CD4-positive, alpha-beta T cell (primary cell): ENCODE measurements around the gene FAM229A. TPM values are rescaled to one million over a fixed set of nuclear protein-coding genes. Genes with fewer than 3 reads are reported as not detected.

Experiments used
- ATAC-seq: fragments of 200-7000 bp; cut with Tn5 transposase; one replicate; pipeline ENCODE4 v1.10.0; 2022; ENCODE audit warnings: mild to moderate bottlenecking; ENCODE audit not compliant: poor library complexity
- CTCF ChIA-PET: fragments of 350-600 bp; sonication (Branson Sonifier 250); formaldehyde crosslinking; loops from one replicate; lab custom pipeline; 2021; ENCODE audit warnings: antibody characterized with exemption, inconsistent platforms; lab: Charles Lee
- POLR2A ChIA-PET: fragments of 350-600 bp; sonication (Branson Sonifier 250); formaldehyde crosslinking; loops from one replicate; lab custom pipeline; 2021; ENCODE audit warnings: antibody characterized with exemption, inconsistent platforms; lab: Charles Lee
- DNase-seq, 14 experiments: peaks; one replicate each; pipeline ENCODE4 v3.0.0-alpha.2; 2013 to 2020; ENCODE audit warnings: mixed read lengths in 2 of 14
- H3K27ac ChIP-seq, 2 donors: one replicate each; pipeline versions ENCODE4 v1.5.1 to v1.7.0; 2013; ENCODE audit warnings: low read length in 2 of 2, low read depth in 1 of 2, mild to moderate bottlenecking in 1 of 2
- H3K27me3 ChIP-seq, 2 experiments: 1 replicate in 1 of 2; 2 replicates in 1 of 2; pipeline versions ENCODE4 v1.6.1 to v1.7.0; 2013; ENCODE audit warnings: low read length in 2 of 2, control low read depth in 1 of 2, mild to moderate bottlenecking in 1 of 2, moderate library complexity in 1 of 2; ENCODE audit not compliant: insufficient read depth in 2 of 2, control insufficient read depth in 1 of 2
- H3K36me3 ChIP-seq: one replicate; pipeline ENCODE4 v1.6.1; 2013; ENCODE audit warnings: low read length, control low read depth; ENCODE audit not compliant: insufficient read depth
- H3K4me1 ChIP-seq: one replicate; pipeline ENCODE4 v1.6.1; 2013; ENCODE audit warnings: low read length, control low read depth; ENCODE audit not compliant: insufficient read depth
- H3K4me3 ChIP-seq: one replicate; pipeline ENCODE4 v1.5.1; 2013; ENCODE audit warnings: mild to moderate bottlenecking, low read length, moderate library complexity
- H3K9me3 ChIP-seq, 2 experiments: 1 replicate in 1 of 2; 2 replicates in 1 of 2; pipeline versions ENCODE4 v1.6.1 to v1.7.0; 2013; ENCODE audit warnings: low read length in 2 of 2, mild to moderate bottlenecking in 2 of 2, control low read depth in 1 of 2, moderate library complexity in 1 of 2; ENCODE audit not compliant: control insufficient read depth in 1 of 2, insufficient read depth in 1 of 2
- H3K27ac Mint-ChIP-seq: one replicate; pipeline ENCODE4 v1.8.0; 2020; ENCODE audit warnings: mixed read lengths
- H3K27me3 Mint-ChIP-seq: one replicate; pipeline ENCODE4 v1.8.0; 2021; ENCODE audit warnings: mixed read lengths
- H3K36me3 Mint-ChIP-seq: one replicate; pipeline ENCODE4 v1.8.0; 2021; ENCODE audit warnings: low read depth, mixed read lengths
- H3K4me1 Mint-ChIP-seq: one replicate; pipeline ENCODE4 v1.8.0; 2021; ENCODE audit warnings: low read depth, mixed read lengths
- H3K4me3 Mint-ChIP-seq: one replicate; pipeline ENCODE4 v1.8.0; 2020; ENCODE audit warnings: mild to moderate bottlenecking, mixed read lengths
- H3K9me3 Mint-ChIP-seq: one replicate; pipeline ENCODE4 v1.8.0; 2020; ENCODE audit warnings: mixed read lengths
- intact Hi-C, 2 experiments: fragments of 100-400 bp; cut with DNase I in 1 of 2; cut with micrococcal nuclease in 1 of 2; formaldehyde crosslinking; loops; one replicate each; pipeline versions ENCODE4 v1.15.1 to v1.9.0; 2023 to 2025; cut with DNase I, micrococcal nuclease
- total RNA-seq, 174 experiments: library from RNA in 2 of 174; stranded (reverse) in 2 of 174; gene quantifications; one replicate each; pipeline ENCODE4 v1.2.3 and lab custom pipeline; 2021 to 2026
- TF ChIP-seq, protein P1 (sequence below): fragments of 200-600 bp; IDR thresholded peaks from one replicate; pipeline ENCODE4 v1.8.0; 2022; ENCODE audit warnings: antibody characterized with exemption, mild to moderate bottlenecking

Gene FAM229A
- total RNA-seq, 2 experiments from 2014 or later, result 38.0 to 38.6 TPM

DNA sequence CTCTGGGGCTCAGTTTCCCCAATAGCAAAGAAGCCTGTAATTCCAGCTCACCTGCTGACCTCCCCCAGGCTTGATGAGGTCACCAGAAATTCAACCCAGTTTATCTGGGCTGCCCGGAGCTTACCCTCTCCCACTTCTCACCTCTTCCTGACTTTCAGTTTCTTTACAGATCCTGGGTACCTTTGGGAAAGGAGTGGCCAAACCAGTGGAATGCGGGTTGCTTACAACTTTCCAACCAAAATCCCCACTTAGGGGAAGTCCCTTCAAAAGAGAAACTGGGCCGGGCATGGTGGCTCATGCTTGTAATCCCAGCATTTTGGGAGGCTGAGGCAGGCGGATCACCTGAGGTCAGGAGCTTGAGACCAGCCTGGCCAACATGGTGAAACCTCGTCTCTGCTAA lies 20.3 kb downstream of the FAM229A start:
- H3K36me3 ChIP-seq, result no peaks in the 10 kb centered on the region
- POLR2A ChIA-PET, result interaction anchor here (2.2 kb wide), 1 partner anchor 52 kb away, joined by 5 read pairs; the partner anchor contains the start of gene BSDC1
- no peak overlapping the region for H3K4me3 ChIP-seq
- CTCF ChIA-PET, result interaction anchor here (1.0 kb wide), 1 partner anchor 9 kb away, joined by 3 read pairs; no protein-coding TSS in a partner anchor
- DNase-seq, result no peak
- no peak overlapping the region for H3K27ac Mint-ChIP-seq
- peaks cover 39% of the 10 kb centered on the region for H3K4me1 Mint-ChIP-seq
- ATAC-seq, result no peak
- H3K27me3 Mint-ChIP-seq, result no peaks in the 10 kb centered on the region
- H3K4me3 Mint-ChIP-seq, result no peak overlapping the region
- no peaks in the 10 kb centered on the region for H3K27me3 ChIP-seq
- no peaks in the 10 kb centered on the region for H3K9me3 ChIP-seq
- peaks cover 41% of the 10 kb centered on the region for H3K4me1 ChIP-seq
- TF ChIP-seq, protein P1, sequence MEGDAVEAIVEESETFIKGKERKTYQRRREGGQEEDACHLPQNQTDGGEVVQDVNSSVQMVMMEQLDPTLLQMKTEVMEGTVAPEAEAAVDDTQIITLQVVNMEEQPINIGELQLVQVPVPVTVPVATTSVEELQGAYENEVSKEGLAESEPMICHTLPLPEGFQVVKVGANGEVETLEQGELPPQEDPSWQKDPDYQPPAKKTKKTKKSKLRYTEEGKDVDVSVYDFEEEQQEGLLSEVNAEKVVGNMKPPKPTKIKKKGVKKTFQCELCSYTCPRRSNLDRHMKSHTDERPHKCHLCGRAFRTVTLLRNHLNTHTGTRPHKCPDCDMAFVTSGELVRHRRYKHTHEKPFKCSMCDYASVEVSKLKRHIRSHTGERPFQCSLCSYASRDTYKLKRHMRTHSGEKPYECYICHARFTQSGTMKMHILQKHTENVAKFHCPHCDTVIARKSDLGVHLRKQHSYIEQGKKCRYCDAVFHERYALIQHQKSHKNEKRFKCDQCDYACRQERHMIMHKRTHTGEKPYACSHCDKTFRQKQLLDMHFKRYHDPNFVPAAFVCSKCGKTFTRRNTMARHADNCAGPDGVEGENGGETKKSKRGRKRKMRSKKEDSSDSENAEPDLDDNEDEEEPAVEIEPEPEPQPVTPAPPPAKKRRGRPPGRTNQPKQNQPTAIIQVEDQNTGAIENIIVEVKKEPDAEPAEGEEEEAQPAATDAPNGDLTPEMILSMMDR, result no peak
- intact Hi-C loops, result no loop called here
- no peaks in the 10 kb centered on the region for H3K36me3 Mint-ChIP-seq
- no peak overlapping the region for H3K27ac ChIP-seq
- H3K9me3 Mint-ChIP-seq, result no peaks in the 10 kb centered on the region

DNA sequence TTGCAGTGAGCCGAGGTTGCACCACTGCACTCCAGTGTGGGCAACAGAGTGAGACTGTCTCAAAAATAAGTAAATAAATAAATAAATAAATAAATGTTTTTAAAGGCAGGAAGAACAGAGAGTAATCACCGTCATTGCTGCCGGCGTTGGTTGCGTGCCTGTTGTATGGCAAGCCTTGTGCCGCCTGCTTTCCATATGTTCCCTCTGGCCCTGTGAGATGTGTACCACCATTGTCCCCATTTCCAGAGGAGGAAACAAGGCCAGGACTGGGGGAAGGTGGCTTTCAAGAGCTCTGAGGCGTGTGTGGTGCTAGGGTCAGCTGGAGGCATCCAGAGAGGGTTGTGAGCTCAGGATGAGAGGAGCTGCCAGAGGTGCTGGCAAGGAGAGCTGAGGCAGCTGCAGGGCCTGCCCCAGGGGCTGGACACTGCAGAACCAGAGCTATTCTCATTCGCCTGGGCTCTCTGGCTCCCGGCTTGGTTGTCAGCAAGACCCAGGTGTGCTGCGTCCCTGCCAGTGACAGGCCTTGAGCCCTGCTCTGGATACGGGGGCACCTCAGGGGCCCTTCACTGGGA lies 21.0 kb downstream of the FAM229A start:
- intact Hi-C loops, result no loop called here
- no peaks in the 10 kb centered on the region for H3K36me3 Mint-ChIP-seq
- CTCF ChIA-PET, result no interaction called here

DNA sequence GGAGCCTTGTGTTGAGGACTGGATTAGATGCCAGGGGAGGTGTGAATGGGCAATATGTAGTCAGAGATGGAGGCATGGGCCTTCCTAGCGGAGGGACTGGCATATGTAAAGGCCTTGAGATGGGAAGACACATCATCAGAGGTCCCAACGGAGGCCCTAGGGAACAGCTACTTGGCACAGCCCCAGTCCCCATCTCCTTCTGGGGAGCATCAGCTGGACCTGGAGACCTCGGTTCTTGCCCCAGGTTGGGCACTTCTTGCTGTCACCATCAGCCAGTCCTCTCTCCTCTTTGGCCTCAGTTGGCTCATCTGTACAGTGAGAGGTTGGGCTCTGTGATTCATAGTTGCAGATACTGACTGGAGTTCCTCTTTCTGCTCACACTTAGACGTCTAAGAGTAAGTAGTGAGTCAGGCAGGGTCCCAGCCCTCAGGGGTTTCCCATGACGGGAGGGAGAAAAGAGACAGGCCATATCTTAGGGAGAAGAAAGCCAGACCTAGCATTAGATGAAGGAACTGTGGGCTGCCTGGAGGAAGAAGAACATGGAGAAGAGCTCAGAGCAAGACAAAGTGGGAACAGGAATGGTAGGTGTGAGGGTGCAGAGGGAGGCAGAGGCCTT lies 22.8 kb downstream of the FAM229A start:
- ChIA-PET POLR2A (no interaction called here), CTCF (no interaction called here)
- Histone ChIP-seq H3K4me1 (peaks cover 40% of the 10 kb centered on the region), H3K36me3 (no peaks in the 10 kb centered on the region), H3K27me3 (no peaks in the 10 kb centered on the region), H3K27ac (no peak overlapping the region), H3K4me3 (no peak overlapping the region), H3K9me3 (no peaks in the 10 kb centered on the region)
- no peak overlapping the region for H3K27ac Mint-ChIP-seq
- peaks cover 27% of the 10 kb centered on the region for H3K4me1 Mint-ChIP-seq
- TF ChIP-seq, protein P1, result no peak
- ATAC-seq (no peak), DNase-seq (peak in 2 of 14 experiments; percentile 66 to 76)
- H3K4me3 Mint-ChIP-seq, result no peak overlapping the region
- H3K9me3 Mint-ChIP-seq, result no peaks in the 10 kb centered on the region
- intact Hi-C loops, result loop anchor here in 1 of 2 experiments (5.0 kb wide), 1 partner anchor 97 kb away; no protein-coding TSS in a partner anchor
- peaks cover 3% of the 10 kb centered on the region for H3K36me3 Mint-ChIP-seq
- H3K27me3 Mint-ChIP-seq, result no peaks in the 10 kb centered on the region

More for the DNA sequence above, 21.0 kb downstream of the FAM229A start:
- no peaks in the 10 kb centered on the region for H3K27me3 Mint-ChIP-seq
- TF ChIP-seq, protein P1, result no peak
- no peaks in the 10 kb centered on the region for H3K27me3 ChIP-seq
- H3K27ac Mint-ChIP-seq, result no peak overlapping the region
- H3K27ac ChIP-seq, result no peak overlapping the region
- no peak overlapping the region for H3K4me3 Mint-ChIP-seq
- DNase-seq (no peak), ATAC-seq (no peak)
- peaks cover 48% of the 10 kb centered on the region for H3K4me1 ChIP-seq
- POLR2A ChIA-PET, result interaction anchor here (2.2 kb wide), 1 partner anchor 53 kb away, joined by 5 read pairs; the partner anchor contains the start of gene BSDC1
- H3K9me3 ChIP-seq, result no peaks in the 10 kb centered on the region
- no peaks in the 10 kb centered on the region for H3K9me3 Mint-ChIP-seq
- H3K4me1 Mint-ChIP-seq, result peaks cover 35% of the 10 kb centered on the region
- no peak overlapping the region for H3K4me3 ChIP-seq
- no peaks in the 10 kb centered on the region for H3K36me3 ChIP-seq
